A673 (cell line): Measurements from ENCODE around the gene ZMIZ2.

Experiments
- CTCF ChIP-seq: fragments of 300-800, 200-600 bp; sonication (generic); conservative IDR thresholded peaks from 2 replicates; pipeline ENCODE4 v1.5.1; 2017; ENCODE audit warnings: low read depth, mild to moderate bottlenecking, antibody characterized with exemption, low read length, moderate library complexity, mixed read lengths
- EZH2 ChIP-seq: fragments of 200-600 bp; sonication (generic); IDR thresholded peaks from 2 replicates; pipeline ENCODE4 v1.6.1; 2017; ENCODE audit warnings: borderline replicate concordance, low read depth, mild to moderate bottlenecking, mixed read lengths, antibody characterized with exemption, low read length; ENCODE audit not compliant: poor library complexity, severe bottlenecking

- TF ChIP-seq CTCF (no peak), EZH2 (no peak)
Observed at GRCh38 chr7:44793919-44794318, 45.3 kb downstream of the ZMIZ2 start.
